CD4-positive, alpha-beta T cell treated with Interleukin-4 for 4 hours (primary cell): ENCODE measurements around the gene KDM2A.

ENCODE experiments used
- DNase-seq: peaks from one replicate; pipeline ENCODE4 v3.0.0-alpha.2; 2020

The KDM2A gene

GRCh38 chr11:67288198-67288451 lies 169.1 kb downstream of the KDM2A start:
- DNase-seq, result no peak

GRCh38 chr11:67288452-67289225 lies 169.6 kb downstream of the KDM2A start:
- DNase-seq, result peak; percentile 85

- no peak for DNase-seq
Observed at GRCh38 chr11:67289226-67289650, 170.2 kb downstream of the KDM2A start, which contains the start of gene ANKRD13D. ANKRD13D (plus strand) TSS chr11:67289303; CDS start chr11:67289461, 158 bp downstream.

DNA sequence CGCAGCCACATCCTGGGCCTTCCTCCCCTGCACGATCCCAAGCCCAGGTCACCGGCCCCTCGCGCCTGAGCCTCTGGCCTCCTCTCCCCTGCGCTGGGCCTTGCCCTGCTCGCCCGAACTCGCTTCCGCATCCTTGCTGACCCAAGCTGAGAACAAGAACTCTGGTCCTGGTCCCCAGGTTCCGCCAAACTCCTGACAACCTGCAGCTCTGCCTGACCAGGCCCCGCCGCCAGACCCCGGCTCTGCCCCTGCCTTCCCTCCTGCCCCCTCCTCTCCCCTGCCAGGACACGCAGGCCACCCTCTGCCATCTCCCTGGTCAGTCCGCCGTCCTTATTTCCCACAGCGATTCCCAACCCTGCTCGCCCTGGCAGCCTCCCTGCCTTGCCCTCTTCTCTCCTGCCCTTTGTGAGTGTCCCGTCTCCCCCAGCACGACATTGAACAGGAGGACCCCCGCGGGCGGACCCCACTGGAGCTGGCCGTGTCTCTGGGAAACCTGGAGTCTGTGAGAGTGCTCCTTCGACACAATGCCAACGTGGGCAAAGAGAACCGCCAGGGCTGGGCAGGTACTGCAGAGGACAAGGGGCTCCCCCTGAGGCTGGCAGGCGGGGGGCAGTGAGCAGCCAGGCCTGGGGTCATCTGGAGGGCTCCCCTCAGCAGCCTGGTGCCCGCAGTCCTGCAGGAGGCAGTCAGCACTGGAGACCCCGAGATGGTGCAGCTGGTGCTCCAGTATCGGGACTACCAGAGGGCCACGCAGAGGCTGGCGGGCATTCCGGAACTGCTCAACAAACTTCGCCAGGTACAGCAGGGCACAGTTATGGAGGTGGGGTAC lies 170.8 kb downstream of the KDM2A start:
- DNase-seq, result no peak

DNA sequence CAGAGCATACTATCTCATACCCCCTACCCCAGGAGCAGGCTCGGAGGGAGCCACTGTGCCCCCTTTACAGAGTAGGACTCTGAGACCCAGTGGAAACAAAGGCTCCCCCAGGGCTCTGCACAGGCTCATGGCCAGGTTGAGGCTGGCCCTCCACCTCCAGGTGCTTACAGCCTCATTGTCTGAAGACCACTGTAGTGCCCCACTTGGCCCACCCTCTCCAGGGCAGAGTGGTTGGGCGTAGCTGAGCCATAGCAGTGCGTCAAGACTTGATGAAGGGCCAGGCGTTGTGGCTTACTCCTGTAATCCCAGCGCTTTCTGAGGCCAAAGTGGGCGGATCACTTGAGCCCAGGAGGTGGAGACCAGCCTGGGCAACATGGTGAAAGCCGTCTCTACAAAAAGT lies 171.7 kb downstream of the KDM2A start:
- no peak for DNase-seq

DNA sequence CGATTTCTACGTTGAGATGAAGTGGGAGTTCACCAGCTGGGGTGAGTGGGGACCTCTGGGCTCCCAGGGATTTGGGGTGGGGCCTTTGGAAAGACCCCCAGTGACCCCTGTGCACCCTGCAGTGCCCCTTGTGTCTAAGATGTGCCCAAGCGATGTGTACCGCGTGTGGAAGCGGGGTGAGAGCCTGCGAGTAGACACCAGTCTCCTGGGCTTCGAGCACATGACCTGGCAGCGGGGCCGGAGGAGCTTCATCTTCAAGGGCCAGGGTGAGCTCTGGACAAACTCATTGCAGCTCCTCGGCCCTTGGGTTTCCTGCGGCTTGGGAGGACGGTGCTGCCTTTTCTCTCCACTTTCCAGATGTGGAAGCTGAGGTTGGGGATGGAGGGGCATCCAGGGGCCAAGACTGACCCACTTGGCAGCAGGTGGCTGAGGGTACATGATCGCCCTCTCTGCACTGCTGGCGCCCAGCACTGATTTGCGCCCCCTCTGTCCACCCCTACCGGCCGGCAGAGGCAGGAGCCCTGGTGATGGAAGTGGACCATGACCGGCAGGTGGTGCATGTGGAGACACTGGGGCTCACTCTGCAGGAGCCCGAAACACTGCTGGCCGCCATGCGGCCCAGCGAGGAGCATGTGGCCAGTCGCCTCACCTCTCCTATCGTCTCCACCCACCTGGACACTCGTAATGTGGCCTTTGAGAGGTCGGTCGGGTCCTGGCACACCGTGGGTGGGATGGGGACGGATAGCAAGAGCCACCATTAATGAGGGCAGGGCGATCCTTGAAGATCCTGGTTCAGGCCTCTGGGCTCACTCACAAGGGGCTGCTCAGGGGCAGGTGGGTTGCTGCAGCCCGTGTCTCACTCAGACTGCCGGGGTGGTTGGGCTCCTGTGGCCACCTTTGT lies 172.7 kb downstream of the KDM2A start:
- DNase-seq, result no peak

DNA sequence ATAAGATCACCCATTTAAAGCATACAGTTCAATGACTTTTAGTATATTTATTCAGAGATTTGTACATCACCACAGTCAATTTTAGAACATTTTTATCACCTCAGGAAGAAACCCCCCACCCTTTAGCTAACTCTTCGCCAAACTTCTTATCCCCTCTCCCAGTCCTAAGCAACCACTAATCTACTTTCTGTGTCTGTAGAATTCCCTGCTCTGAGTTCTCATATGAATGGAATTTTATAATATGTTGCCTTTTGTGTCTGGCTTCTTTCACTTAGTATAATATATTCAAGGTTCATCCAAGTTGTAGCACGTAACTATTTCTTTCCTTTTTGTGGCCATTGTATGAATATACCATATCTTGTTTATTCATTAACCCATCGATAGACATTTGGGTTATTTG lies 173.6 kb downstream of the KDM2A start:
- no peak for DNase-seq

DNA sequence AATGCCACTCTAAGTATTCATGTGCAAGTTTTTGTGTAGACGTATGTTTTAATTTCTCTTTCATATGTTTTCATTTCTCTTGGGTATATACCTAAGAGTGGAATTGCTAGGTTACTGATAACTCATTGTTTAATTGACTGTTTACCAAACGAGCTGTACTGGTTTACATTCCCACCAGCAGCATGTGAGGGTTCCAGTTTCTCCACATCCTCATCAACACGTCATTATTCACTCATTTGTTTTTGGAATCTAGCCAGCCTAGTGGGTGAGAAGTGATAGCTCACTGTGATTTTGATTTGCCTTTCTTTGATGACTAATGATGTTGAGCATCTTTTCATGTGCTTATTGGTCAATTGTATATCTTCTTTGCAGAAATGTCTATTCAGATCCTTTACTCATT lies 174.0 kb downstream of the KDM2A start:
- peak; percentile 89 for DNase-seq

DNA sequence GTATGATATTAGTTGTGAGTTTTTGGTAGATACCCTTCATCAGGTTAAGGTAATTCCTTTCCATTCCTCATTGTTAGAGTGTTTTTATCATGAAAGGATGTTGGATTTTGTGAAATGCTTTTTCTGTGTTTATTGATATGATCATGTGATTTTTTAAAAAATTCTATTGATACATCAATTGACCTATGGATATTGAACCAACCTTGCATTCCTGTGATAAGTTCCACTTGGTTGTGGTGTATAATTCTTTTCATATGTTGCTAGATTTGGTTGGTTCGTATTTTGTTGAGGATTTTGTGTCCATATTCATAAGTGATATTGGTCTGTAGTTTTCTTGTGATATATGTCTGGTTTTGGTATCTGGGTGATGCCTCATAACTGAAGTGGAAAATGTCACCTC lies 176.8 kb downstream of the KDM2A start:
- no peak for DNase-seq

GRCh38 chr11:67298786-67299185 lies 179.7 kb downstream of the KDM2A start:
- no peak for DNase-seq

DNA sequence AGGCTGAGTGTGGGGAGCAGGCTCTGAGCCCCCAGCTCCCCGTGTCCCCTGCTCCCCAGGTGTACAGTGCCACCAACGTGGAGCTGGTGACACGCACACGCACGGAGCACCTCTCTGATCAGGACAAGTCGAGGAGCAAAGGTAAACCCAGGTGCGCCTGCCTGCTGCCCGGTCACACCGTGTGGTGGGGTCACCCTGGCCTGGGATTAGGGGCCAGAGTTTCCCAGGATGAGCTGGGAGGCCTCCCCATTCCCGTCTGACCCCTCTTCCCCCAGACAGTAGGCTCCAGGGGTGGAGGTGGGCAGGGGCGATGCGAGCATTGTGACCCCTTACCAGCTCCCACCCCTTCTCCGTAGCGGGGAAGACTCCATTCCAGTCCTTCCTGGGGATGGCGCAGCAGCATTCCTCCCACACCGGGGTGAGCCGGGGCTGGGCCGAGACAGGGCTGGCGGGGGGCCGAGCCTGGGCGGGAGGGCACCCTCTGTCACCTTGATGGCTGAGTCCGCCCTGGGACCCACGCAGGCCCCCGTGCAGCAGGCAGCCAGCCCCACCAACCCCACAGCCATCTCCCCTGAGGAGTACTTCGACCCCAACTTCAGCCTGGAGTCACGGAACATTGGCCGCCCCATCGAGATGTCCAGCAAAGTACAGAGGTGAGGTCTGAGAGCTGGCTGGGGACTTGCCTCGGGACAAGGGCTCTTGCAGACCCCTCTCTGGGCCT lies 180.6 kb downstream of the KDM2A start:
- DNase-seq, result no peak

DNA sequence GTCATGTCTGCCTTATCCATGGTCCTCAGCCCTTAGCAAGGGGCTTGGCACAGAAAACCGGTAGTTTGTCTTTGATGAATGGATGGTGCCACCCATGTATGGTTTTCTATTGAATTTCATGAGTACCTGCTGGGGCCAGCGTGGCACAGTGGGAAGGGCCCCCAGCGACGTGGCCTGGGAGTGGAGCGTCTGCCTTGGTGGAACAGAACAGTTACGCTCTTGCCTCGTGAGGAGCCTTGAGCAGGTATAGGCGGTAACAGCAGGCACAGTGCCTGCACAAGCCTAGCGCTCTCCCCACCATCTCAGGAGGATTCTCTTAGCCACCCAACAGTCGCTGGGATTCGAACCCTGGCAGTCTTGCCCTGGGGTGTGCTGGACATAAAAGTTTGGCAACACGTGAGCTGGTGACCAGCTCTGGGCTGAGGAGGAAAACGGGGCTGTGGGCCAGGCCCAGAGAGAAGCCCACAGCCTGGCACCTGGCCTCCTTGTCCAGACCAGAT lies 181.2 kb downstream of the KDM2A start:
- no peak for DNase-seq

GRCh38 chr11:67300756-67301312 lies 181.8 kb downstream of the KDM2A start:
- DNase-seq, result no peak

GRCh38 chr11:67301313-67301921 lies 182.4 kb downstream of the KDM2A start:
- DNase-seq, result no peak

GRCh38 chr11:67301951-67302516 lies 183.0 kb downstream of the KDM2A start:
- DNase-seq, result no peak

DNA sequence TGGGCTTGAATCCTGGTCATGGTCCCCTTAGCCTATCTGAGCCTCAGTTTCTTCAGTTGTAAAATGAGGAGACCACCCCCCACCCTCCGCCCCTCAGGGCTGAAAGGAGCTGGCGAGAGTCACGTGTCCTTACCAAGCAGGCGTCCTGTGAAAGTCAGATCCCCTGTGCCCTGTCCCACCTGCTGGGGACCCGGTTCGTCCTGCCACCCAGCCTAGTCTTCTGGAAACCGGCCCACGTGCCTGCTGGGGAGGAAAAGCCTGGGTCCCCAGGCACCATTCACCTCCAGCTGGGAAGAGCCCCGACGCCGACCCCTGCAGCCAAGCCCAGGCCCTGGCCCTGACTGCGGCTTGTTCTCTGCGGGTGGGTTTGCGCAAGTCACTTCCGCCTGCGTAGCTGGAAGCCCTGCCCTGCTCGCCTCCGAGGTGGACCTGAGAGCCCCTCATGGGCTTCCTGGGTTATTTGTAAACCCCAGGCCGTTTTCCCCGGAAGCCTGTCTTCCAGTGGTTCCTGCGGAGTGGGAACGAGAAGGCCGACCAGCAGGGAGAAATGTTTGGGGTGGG lies 183.6 kb downstream of the KDM2A start:
- DNase-seq, result no peak

DNA sequence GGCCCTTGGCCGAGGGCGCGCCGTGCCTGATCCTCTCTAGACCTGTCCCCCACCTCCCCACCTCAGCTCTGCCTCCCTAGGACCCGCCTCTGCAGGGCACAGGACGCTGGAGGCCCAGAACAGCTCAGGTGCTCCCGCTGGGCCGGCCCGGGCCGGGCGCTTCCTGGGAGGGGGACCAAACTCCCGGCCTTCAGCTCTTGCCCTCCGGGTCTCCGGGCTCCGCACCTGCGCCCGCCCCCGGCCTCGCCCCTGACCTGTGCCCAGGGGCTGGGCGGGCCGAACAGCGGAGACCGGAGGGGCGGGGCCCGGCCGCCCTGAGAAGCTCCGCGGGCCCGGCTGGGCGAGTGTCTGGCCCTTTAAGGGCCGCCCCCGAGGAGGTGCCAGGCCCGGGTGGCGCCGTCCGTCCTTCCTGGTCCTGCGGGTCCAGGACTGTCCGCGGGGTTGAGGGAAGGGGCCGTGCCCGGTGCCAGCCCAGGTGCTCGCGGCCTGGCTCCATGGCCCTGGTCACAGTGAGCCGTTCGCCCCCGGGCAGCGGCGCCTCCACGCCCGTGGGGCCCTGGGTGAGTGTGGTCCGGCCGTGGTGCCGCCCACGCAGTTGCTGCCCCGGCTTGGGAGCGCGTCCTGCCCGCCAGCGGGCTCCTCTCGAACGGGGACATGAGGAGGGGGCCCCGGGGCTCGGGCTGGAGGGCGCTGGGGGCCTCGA lies 184.2 kb downstream of the KDM2A start, which contains the start of gene SSH3:
TSS of gene SSH3 (plus strand) at position 399 of the 703 bp plus-strand sequence. CDS start at position 495, 96 bp downstream.
- DNase-seq, result peak; percentile 33

DNA sequence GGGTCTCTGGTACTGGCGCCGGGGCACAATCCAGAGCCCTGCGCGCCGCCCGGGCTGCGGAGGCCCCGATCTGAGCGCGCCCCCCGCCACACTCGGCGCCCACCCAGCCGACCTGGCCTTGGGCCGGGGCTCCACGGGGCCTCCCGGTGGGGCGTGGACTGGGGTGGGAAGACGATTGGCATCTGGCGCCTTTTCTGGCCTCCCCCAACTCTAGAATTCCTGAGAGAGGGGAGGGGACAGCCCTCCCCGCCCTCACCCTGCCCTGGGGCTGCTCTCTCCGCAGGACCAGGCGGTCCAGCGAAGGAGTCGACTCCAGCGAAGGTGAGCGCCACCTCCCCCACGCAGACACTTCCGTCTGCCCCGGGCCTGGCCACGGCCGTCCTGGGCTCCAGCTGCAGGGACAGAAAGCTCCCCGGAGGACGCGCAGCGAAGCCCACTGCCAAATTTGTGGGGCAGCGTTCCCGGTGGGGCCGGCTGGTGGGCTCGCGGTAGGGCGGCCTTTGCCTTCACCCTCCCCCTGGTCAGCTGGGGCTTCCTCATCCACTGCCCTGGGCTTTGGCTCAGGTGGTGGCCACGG lies 184.9 kb downstream of the KDM2A start:
- DNase-seq, result no peak

- DNase-seq, result no peak
Observed at GRCh38 chr11:67304511-67305113, 185.5 kb downstream of the KDM2A start.
